GM12878 (cell line): ENCODE measurements around the gene TBL3. TPM values are rescaled to one million over a fixed set of nuclear protein-coding genes. Genes with fewer than 3 reads are reported as not detected.

ENCODE experiments used
- BACH1 ChIP-seq: fragments of 450-650 bp; IDR thresholded peaks from 2 replicates; pipeline ENCODE4 v1.6.1; 2017; ENCODE audit warnings: mild to moderate bottlenecking, borderline replicate concordance
- CHD1 ChIP-seq: IDR thresholded peaks from 2 replicates; pipeline ENCODE4 v1.6.1; 2012; ENCODE audit warnings: low read depth, low read length, improper control_type of control experiment
- CHD2 ChIP-seq: IDR thresholded peaks from 2 replicates; pipeline ENCODE4 v1.6.1; 2011; ENCODE audit warnings: low read depth, low read length, improper control_type of control experiment, borderline replicate concordance
- EGR1 ChIP-seq, 2 experiments: IDR thresholded peaks; 1 replicate in 1 of 2; 2 replicates in 1 of 2; pipeline ENCODE4 v1.6.1; 2011 to 2012; ENCODE audit warnings: low read depth in 2 of 2, low read length in 2 of 2, borderline replicate concordance in 1 of 2, mild to moderate bottlenecking in 1 of 2, moderate library complexity in 1 of 2
- FOXM1 ChIP-seq: IDR thresholded peaks from 2 replicates; pipeline ENCODE4 v1.6.1; 2012; ENCODE audit warnings: low read depth, mild to moderate bottlenecking, inconsistent platforms, low read length, moderate library complexity
- MTA3 ChIP-seq: IDR thresholded peaks from 2 replicates; pipeline ENCODE4 v1.6.1; 2012; ENCODE audit warnings: low read length, inconsistent platforms, borderline replicate concordance
- NFYA ChIP-seq: IDR thresholded peaks from 2 replicates; pipeline ENCODE4 v1.6.1; 2011; ENCODE audit warnings: low read depth, mild to moderate bottlenecking, low read length, improper control_type of control experiment, borderline replicate concordance
- POLR2AphosphoS5 ChIP-seq: IDR thresholded peaks from 2 replicates; pipeline ENCODE4 v1.6.1; 2011; ENCODE audit warnings: mild to moderate bottlenecking, low read length, inconsistent platforms
- RAD51 ChIP-seq: fragments of 450-650 bp; IDR thresholded peaks from 2 replicates; pipeline ENCODE4 v1.6.1; 2016; ENCODE audit warnings: moderate library complexity, mild to moderate bottlenecking, inconsistent platforms
- RBBP5 ChIP-seq: fragments of 200-600 bp; sonication (generic); conservative IDR thresholded peaks from 2 replicates; pipeline ENCODE4 v1.6.1; 2016
- SMAD5 ChIP-seq: IDR thresholded peaks from 2 replicates; pipeline ENCODE4 v1.6.1; 2016; ENCODE audit warnings: antibody characterized with exemption, low read depth
- SMARCA5 ChIP-seq: fragments of 450-650 bp; IDR thresholded peaks from 2 replicates; pipeline ENCODE4 v1.6.1; 2017; ENCODE audit warnings: mild to moderate bottlenecking
- SP1 ChIP-seq: IDR thresholded peaks from one replicate; pipeline ENCODE4 v1.6.1; 2011; ENCODE audit warnings: low read depth, low read length
- SPI1 ChIP-seq: IDR thresholded peaks from 2 replicates; pipeline ENCODE4 v1.6.1; 2011; ENCODE audit warnings: low read depth, mild to moderate bottlenecking, low read length, moderate library complexity, borderline replicate concordance; ENCODE audit not compliant: insufficient read depth
- SUPT20H ChIP-seq: IDR thresholded peaks from 2 replicates; pipeline ENCODE4 v1.6.1; 2011; ENCODE audit warnings: low read depth, mild to moderate bottlenecking, low read length, moderate library complexity, borderline replicate concordance; ENCODE audit not compliant: control insufficient read depth
- TARDBP ChIP-seq: IDR thresholded peaks from 2 replicates; pipeline ENCODE4 v1.6.1; 2016; ENCODE audit warnings: borderline replicate concordance
- TBL1XR1 ChIP-seq: IDR thresholded peaks from 2 replicates; pipeline ENCODE4 v1.6.1; 2012; ENCODE audit warnings: low read depth, low read length, improper control_type of control experiment
- ZNF384 ChIP-seq: IDR thresholded peaks from 2 replicates; pipeline ENCODE4 v1.6.1; 2012; ENCODE audit warnings: low read depth, mild to moderate bottlenecking, low read length, improper control_type of control experiment, borderline replicate concordance
- polyA plus RNA-seq, 11 experiments: library from polyadenylated mRNA; depleted of rRNA in 4 of 11; unstranded in 6 of 11; stranded (reverse) in 5 of 11; fragments of >200 nt; fragmentation: Nextera tagmentation in 4 of 11; fragmentation: Illumina TruSeq in 1 of 11; extraction: Ambion mirVana in 4 of 11; extraction: Trizol in 1 of 11; gene quantifications; 1 replicate in 1 of 11; 2 replicates in 10 of 11; pipeline versions ENCODE4 v1.2.1 to v1.2.3, GENCODE V29; 2011 to 2016; ENCODE audit warnings: inconsistent platforms in 2 of 11, missing spikeins in 2 of 11, low read depth in 1 of 11
- total RNA-seq, 4 experiments: library from RNA; depleted of rRNA in 3 of 4; stranded (reverse); fragments of >200 nt in 3 of 4; fragmentation: Illumina TruSeq in 1 of 4; extraction: Trizol in 1 of 4; gene quantifications; 2 replicates each; pipeline versions ENCODE4 v1.2.1 to v1.2.3, GENCODE V29; 2013 to 2021
- TF ChIP-seq, protein P1 (sequence below): fragments of 450-650 bp; IDR thresholded peaks from 2 replicates; pipeline ENCODE4 v1.6.1; 2017; ENCODE audit warnings: mild to moderate bottlenecking, moderate library complexity
- TF ChIP-seq, protein P2 (sequence below): fragments of 450-650 bp; IDR thresholded peaks from 2 replicates; pipeline ENCODE4 v1.6.1; 2014; ENCODE audit warnings: mild to moderate bottlenecking
- TF ChIP-seq, protein P3 (sequence below): IDR thresholded peaks from 2 replicates; pipeline ENCODE4 v1.6.1; 2011; ENCODE audit warnings: borderline replicate concordance, low read depth, mild to moderate bottlenecking, moderate library complexity, low read length; ENCODE audit not compliant: insufficient read depth, poor library complexity, severe bottlenecking
- TF ChIP-seq, protein P4 (sequence below): fragments of 450-650 bp; IDR thresholded peaks from 2 replicates; pipeline ENCODE4 v1.6.1; 2017; ENCODE audit warnings: mild to moderate bottlenecking, low read depth, inconsistent platforms; ENCODE audit not compliant: poor library complexity, severe bottlenecking

The TBL3 gene
- total and polyA plus RNA-seq, 10 of the 15 experiments (the other 5 are each of a cell fraction or from before 2014, with no cell fraction given) = 1.2 to 101 (median 34.2) TPM

DNA sequence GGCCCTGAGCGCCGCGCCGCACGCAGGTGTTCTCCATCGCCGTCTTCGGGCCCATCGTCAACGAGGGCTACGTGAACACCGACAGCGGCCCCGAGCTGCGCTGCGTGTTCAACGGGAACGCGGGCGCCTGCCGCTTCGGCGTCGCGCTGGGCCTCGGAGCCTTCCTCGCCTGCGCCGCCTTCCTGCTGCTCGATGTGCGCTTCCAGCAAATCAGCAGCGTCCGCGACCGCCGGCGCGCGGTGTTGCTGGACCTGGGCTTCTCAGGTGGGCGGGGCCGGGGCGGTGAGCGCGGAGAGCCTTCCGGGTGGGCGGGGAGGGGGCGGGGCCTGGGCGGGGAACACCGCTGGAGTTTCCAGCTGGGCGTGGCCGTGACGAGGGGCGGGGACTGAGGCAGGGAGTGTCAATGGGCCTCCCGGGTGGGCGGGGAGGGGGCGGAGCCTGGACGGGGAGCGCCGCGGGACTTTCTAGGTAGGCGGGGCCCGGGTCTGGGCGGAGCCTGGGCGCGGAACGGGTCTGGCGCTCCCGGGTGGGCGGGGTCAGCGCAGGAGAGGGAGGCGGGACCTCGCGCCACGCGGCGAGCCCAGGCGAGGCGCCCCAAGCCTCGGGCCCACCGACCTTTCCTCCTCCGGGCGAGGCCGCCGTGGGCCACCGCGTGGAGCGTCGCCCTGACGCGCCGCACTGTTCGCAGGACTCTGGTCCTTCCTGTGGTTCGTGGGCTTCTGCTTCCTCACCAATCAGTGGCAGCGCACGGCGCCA, 20.3 kb downstream of the TBL3 start (continued):
- no peak for TF ChIP-seq RAD51
- no peak for TF ChIP-seq RBBP5
- TF ChIP-seq SP1 = peak; percentile 7
- TF ChIP-seq, protein P1, sequence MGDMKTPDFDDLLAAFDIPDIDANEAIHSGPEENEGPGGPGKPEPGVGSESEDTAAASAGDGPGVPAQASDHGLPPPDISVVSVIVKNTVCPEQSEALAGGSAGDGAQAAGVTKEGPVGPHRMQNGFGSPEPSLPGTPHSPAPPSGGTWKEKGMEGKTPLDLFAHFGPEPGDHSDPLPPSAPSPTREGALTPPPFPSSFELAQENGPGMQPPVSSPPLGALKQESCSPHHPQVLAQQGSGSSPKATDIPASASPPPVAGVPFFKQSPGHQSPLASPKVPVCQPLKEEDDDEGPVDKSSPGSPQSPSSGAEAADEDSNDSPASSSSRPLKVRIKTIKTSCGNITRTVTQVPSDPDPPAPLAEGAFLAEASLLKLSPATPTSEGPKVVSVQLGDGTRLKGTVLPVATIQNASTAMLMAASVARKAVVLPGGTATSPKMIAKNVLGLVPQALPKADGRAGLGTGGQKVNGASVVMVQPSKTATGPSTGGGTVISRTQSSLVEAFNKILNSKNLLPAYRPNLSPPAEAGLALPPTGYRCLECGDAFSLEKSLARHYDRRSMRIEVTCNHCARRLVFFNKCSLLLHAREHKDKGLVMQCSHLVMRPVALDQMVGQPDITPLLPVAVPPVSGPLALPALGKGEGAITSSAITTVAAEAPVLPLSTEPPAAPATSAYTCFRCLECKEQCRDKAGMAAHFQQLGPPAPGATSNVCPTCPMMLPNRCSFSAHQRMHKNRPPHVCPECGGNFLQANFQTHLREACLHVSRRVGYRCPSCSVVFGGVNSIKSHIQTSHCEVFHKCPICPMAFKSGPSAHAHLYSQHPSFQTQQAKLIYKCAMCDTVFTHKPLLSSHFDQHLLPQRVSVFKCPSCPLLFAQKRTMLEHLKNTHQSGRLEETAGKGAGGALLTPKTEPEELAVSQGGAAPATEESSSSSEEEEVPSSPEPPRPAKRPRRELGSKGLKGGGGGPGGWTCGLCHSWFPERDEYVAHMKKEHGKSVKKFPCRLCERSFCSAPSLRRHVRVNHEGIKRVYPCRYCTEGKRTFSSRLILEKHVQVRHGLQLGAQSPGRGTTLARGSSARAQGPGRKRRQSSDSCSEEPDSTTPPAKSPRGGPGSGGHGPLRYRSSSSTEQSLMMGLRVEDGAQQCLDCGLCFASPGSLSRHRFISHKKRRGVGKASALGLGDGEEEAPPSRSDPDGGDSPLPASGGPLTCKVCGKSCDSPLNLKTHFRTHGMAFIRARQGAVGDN = peak; percentile 93
- TF ChIP-seq, protein P2, sequence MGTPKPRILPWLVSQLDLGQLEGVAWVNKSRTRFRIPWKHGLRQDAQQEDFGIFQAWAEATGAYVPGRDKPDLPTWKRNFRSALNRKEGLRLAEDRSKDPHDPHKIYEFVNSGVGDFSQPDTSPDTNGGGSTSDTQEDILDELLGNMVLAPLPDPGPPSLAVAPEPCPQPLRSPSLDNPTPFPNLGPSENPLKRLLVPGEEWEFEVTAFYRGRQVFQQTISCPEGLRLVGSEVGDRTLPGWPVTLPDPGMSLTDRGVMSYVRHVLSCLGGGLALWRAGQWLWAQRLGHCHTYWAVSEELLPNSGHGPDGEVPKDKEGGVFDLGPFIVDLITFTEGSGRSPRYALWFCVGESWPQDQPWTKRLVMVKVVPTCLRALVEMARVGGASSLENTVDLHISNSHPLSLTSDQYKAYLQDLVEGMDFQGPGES = no peak
- TF ChIP-seq FOXM1 = no peak
- no peak for TF ChIP-seq SUPT20H
- TF ChIP-seq, protein P3, sequence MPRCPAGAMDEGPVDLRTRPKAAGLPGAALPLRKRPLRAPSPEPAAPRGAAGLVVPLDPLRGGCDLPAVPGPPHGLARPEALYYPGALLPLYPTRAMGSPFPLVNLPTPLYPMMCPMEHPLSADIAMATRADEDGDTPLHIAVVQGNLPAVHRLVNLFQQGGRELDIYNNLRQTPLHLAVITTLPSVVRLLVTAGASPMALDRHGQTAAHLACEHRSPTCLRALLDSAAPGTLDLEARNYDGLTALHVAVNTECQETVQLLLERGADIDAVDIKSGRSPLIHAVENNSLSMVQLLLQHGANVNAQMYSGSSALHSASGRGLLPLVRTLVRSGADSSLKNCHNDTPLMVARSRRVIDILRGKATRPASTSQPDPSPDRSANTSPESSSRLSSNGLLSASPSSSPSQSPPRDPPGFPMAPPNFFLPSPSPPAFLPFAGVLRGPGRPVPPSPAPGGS = peak; percentile 10
- no peak for TF ChIP-seq MTA3
- peak in 1 of 2 experiments; percentile 42; a peak in 2 of 3 replicates for TF ChIP-seq EGR1 (IDR thresholded peaks at IDR 0.05; ENCODE audit: borderline replicate concordance in 1 of 2, low read depth in 2 of 2, low read length in 2 of 2)
- TF ChIP-seq POLR2AphosphoS5 = peak; percentile 18; the same call in 1 of the 2 replicates
- TF ChIP-seq, protein P4, sequence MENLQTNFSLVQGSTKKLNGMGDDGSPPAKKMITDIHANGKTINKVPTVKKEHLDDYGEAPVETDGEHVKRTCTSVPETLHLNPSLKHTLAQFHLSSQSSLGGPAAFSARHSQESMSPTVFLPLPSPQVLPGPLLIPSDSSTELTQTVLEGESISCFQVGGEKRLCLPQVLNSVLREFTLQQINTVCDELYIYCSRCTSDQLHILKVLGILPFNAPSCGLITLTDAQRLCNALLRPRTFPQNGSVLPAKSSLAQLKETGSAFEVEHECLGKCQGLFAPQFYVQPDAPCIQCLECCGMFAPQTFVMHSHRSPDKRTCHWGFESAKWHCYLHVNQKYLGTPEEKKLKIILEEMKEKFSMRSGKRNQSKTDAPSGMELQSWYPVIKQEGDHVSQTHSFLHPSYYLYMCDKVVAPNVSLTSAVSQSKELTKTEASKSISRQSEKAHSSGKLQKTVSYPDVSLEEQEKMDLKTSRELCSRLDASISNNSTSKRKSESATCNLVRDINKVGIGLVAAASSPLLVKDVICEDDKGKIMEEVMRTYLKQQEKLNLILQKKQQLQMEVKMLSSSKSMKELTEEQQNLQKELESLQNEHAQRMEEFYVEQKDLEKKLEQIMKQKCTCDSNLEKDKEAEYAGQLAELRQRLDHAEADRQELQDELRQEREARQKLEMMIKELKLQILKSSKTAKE = no peak
- no peak for TF ChIP-seq TBL1XR1
- TF ChIP-seq CHD2 = no peak
- TF ChIP-seq BACH1 = peak; percentile 57
- TF ChIP-seq ZNF384 = no peak
- TF ChIP-seq SMARCA5 = peak; percentile 93
- no peak for TF ChIP-seq SMAD5
- no peak for TF ChIP-seq SPI1
- no peak for TF ChIP-seq CHD1
- no peak for TF ChIP-seq TARDBP
- no peak for TF ChIP-seq NFYA
